ENCODE measurements around the gene ESR1.

The ESR1 gene

GRCh38 chr6:151835396-151835795 is 27.9 kb downstream of the ESR1 start:
- Histone ChIP-seq H3K4me3 (ENCODE audit: low read length) (no peak overlapping the region), H3K4me1 (ENCODE audit: control insufficient read depth, low read length) (no peaks in the 10 kb centered on the region), H3K9me2 (replicated peaks; ENCODE audit: control insufficient read depth, low read length) (no peaks in the 10 kb centered on the region), H3K27me3 (ENCODE audit: control insufficient read depth, low read length) (no peaks in the 10 kb centered on the region), H3K9me3 (ENCODE audit: control insufficient read depth, insufficient read depth, low read length) (no peaks in the 10 kb centered on the region), H3K36me3 (ENCODE audit: control insufficient read depth, low read length) (no peaks in the 10 kb centered on the region), H3F3A (ENCODE audit: control insufficient read depth, insufficient read depth) (no peaks in the 10 kb centered on the region), H3K79me2 (ENCODE audit: control insufficient read depth, low read length) (no peaks in the 10 kb centered on the region), H4K20me1 (ENCODE audit: control insufficient read depth, insufficient read depth, low read depth, low read length) (no peaks in the 10 kb centered on the region), H3K27ac (ENCODE audit: low read depth, low read length) (no peak overlapping the region), H3K4me2 (ENCODE audit: low read length) (no peak overlapping the region)
- TF ChIP-seq EZH2phosphoT487 (IDR thresholded peaks at IDR 0.05; ENCODE audit: borderline replicate concordance, low read length) (no peak), CTCF (IDR thresholded peaks at IDR 0.05; ENCODE audit: low read depth, low read length, poor library complexity, severe bottlenecking) (no peak)

GRCh38 chr6:151837223-151837622 is 29.7 kb downstream of the ESR1 start:
- no peak overlapping the region for H3K27ac ChIP-seq (ENCODE audit: low read depth, low read length)
- H3K9me3 ChIP-seq (ENCODE audit: control insufficient read depth, insufficient read depth, low read length): no peaks in the 10 kb centered on the region
- no peak overlapping the region for H3K4me3 ChIP-seq (ENCODE audit: low read length)
- TF ChIP-seq CTCF (IDR thresholded peaks at IDR 0.05; ENCODE audit: low read depth, low read length, poor library complexity, severe bottlenecking) (no peak), EZH2phosphoT487 (IDR thresholded peaks at IDR 0.05; ENCODE audit: borderline replicate concordance, low read length) (no peak)
- H4K20me1 ChIP-seq (ENCODE audit: control insufficient read depth, insufficient read depth, low read depth, low read length): no peaks in the 10 kb centered on the region
- H3F3A ChIP-seq (ENCODE audit: control insufficient read depth, insufficient read depth): no peaks in the 10 kb centered on the region
- no peaks in the 10 kb centered on the region for H3K27me3 ChIP-seq (ENCODE audit: control insufficient read depth, low read length)
- H3K9me2 ChIP-seq (replicated peaks; ENCODE audit: control insufficient read depth, low read length): no peaks in the 10 kb centered on the region
- no peak overlapping the region for H3K4me2 ChIP-seq (ENCODE audit: low read length)
- H3K36me3 ChIP-seq (ENCODE audit: control insufficient read depth, low read length): no peaks in the 10 kb centered on the region
- no peaks in the 10 kb centered on the region for H3K79me2 ChIP-seq (ENCODE audit: control insufficient read depth, low read length)
- H3K4me1 ChIP-seq (ENCODE audit: control insufficient read depth, low read length): no peaks in the 10 kb centered on the region

GRCh38 chr6:151842816-151843215 is 35.3 kb downstream of the ESR1 start:
- Histone ChIP-seq H3K4me1 (ENCODE audit: control insufficient read depth, low read length) (no peaks in the 10 kb centered on the region), H3K4me3 (ENCODE audit: low read length) (no peak overlapping the region), H3K27me3 (ENCODE audit: control insufficient read depth, low read length) (no peaks in the 10 kb centered on the region), H3F3A (ENCODE audit: control insufficient read depth, insufficient read depth) (no peaks in the 10 kb centered on the region), H4K20me1 (ENCODE audit: control insufficient read depth, insufficient read depth, low read depth, low read length) (no peaks in the 10 kb centered on the region), H3K79me2 (ENCODE audit: control insufficient read depth, low read length) (no peaks in the 10 kb centered on the region), H3K4me2 (ENCODE audit: low read length) (no peak overlapping the region), H3K36me3 (ENCODE audit: control insufficient read depth, low read length) (no peaks in the 10 kb centered on the region), H3K27ac (ENCODE audit: low read depth, low read length) (no peak overlapping the region), H3K9me2 (replicated peaks; ENCODE audit: control insufficient read depth, low read length) (no peaks in the 10 kb centered on the region), H3K9me3 (ENCODE audit: control insufficient read depth, insufficient read depth, low read length) (no peaks in the 10 kb centered on the region)
- no peak for TF ChIP-seq EZH2phosphoT487 (IDR thresholded peaks at IDR 0.05; ENCODE audit: borderline replicate concordance, low read length)
- TF ChIP-seq CTCF (IDR thresholded peaks at IDR 0.05; ENCODE audit: low read depth, low read length, poor library complexity, severe bottlenecking): no peak

- Histone ChIP-seq H3K27ac (ENCODE audit: low read depth, low read length) (no peak overlapping the region), H3K27me3 (ENCODE audit: control insufficient read depth, low read length) (no peaks in the 10 kb centered on the region), H3K79me2 (ENCODE audit: control insufficient read depth, low read length) (no peaks in the 10 kb centered on the region), H3K4me3 (ENCODE audit: low read length) (no peak overlapping the region), H3K4me2 (ENCODE audit: low read length) (no peak overlapping the region), H3K4me1 (ENCODE audit: control insufficient read depth, low read length) (no peaks in the 10 kb centered on the region), H4K20me1 (ENCODE audit: control insufficient read depth, insufficient read depth, low read depth, low read length) (no peaks in the 10 kb centered on the region), H3K9me3 (ENCODE audit: control insufficient read depth, insufficient read depth, low read length) (no peaks in the 10 kb centered on the region), H3K9me2 (replicated peaks; ENCODE audit: control insufficient read depth, low read length) (no peaks in the 10 kb centered on the region), H3F3A (ENCODE audit: control insufficient read depth, insufficient read depth) (no peaks in the 10 kb centered on the region), H3K36me3 (ENCODE audit: control insufficient read depth, low read length) (no peaks in the 10 kb centered on the region)
- no peak for TF ChIP-seq EZH2phosphoT487 (IDR thresholded peaks at IDR 0.05; ENCODE audit: borderline replicate concordance, low read length)
- TF ChIP-seq CTCF (IDR thresholded peaks at IDR 0.05; ENCODE audit: low read depth, low read length, poor library complexity, severe bottlenecking): no peak
Measured at GRCh38 chr6:151847064-151847463, 39.6 kb downstream of the ESR1 start.

All from DOHH2 (cell line).